H1 (cell line): ENCODE measurements around the gene HILPDA. TPM values are rescaled to one million over a fixed set of nuclear protein-coding genes. Genes with fewer than 3 reads are reported as not detected.
"Not testable (repeated sequence)": the region's sequence is repeated elsewhere in the genome, so short reads cannot be mapped to it uniquely, and the experiment has no call there.

ENCODE experiments used
- CTCF ChIA-PET: fragments of 300-600 bp; sonication (Branson Sonifier 250); formaldehyde crosslinking; loops from one replicate; lab custom pipeline; 2021; ENCODE audit not compliant: partially characterized antibody; lab: Charles Lee
- POLR2A ChIA-PET: fragments of 300-600 bp; sonication (Branson Sonifier 250); formaldehyde crosslinking; loops from one replicate; lab custom pipeline; 2021; ENCODE audit warnings: inconsistent platforms; ENCODE audit not compliant: partially characterized antibody; lab: Charles Lee
- DNase-seq, 2 experiments: peaks; one replicate each; pipeline versions ENCODE4 v3.0.0 to v3.0.0-alpha.2; 2010 to 2022; ENCODE audit warnings: low spot score in 2 of 2, low read depth in 1 of 2, mixed read lengths in 1 of 2
- FAIRE-seq: peaks from 2 replicates; lab custom pipeline; 2011; peaks lifted over from hg19 to GRCh38; lab: Jason Lieb, UNC
- H2AFZ ChIP-seq: 2 replicates; pipeline ENCODE4 v1.8.1; 2012; ENCODE audit warnings: low read length, inconsistent platforms
- H2AK5ac ChIP-seq: 2 replicates; pipeline ENCODE4 v1.6.1; 2013; ENCODE audit warnings: low read depth, low read length
- H2BK120ac ChIP-seq: replicated peaks from 2 replicates; pipeline ENCODE3; 2013; ENCODE audit warnings: low read depth, low read length, inconsistent platforms
- H2BK12ac ChIP-seq: 2 replicates; pipeline ENCODE4 v1.6.1; 2013; ENCODE audit warnings: low read depth, low read length
- H2BK15ac ChIP-seq: 2 replicates; pipeline ENCODE4 v1.6.1; 2013; ENCODE audit warnings: low read length
- H2BK20ac ChIP-seq: 2 replicates; pipeline ENCODE4 v1.6.1; 2013; ENCODE audit warnings: low read length
- H2BK5ac ChIP-seq: 2 replicates; pipeline ENCODE4 v1.6.1; 2013; ENCODE audit warnings: low read depth, low read length
- H3K14ac ChIP-seq: 2 replicates; pipeline ENCODE4 v1.6.1; 2013; ENCODE audit warnings: inconsistent platforms; ENCODE audit not compliant: insufficient read length
- H3K18ac ChIP-seq: 2 replicates; pipeline ENCODE4 v1.6.1; 2013; ENCODE audit warnings: low read length; ENCODE audit errors: extremely low read depth
- H3K23ac ChIP-seq: 2 replicates; pipeline ENCODE4 v1.6.1; 2013; ENCODE audit warnings: inconsistent platforms; ENCODE audit not compliant: insufficient read length
- H3K23me2 ChIP-seq: 2 replicates; pipeline ENCODE4 v1.6.1; 2013; ENCODE audit warnings: low read depth, low read length
- H3K27ac ChIP-seq: 2 replicates; pipeline ENCODE4 v1.6.1; 2011; ENCODE audit warnings: low read depth, low read length, inconsistent platforms
- H3K27me3 ChIP-seq, 4 experiments: replicated peaks in 1 of 4; 1 replicate in 1 of 4; 2 replicates in 3 of 4; pipeline versions ENCODE4 v1.6.1 to v1.8.1; 2011 to 2013; ENCODE audit warnings: low read length in 3 of 4, mild to moderate bottlenecking in 3 of 4, inconsistent platforms in 2 of 4, mixed read lengths in 2 of 4, moderate library complexity in 1 of 4; ENCODE audit not compliant: control insufficient read depth in 3 of 4, insufficient read depth in 3 of 4; ENCODE audit errors: extremely low read depth in 1 of 4
- H3K36me3 ChIP-seq, 4 experiments: 2 replicates each; pipeline versions ENCODE4 v1.6.1 to v1.8.1; 2011 to 2013; ENCODE audit warnings: mild to moderate bottlenecking in 4 of 4, low read length in 3 of 4, moderate library complexity in 2 of 4, control low read depth in 1 of 4, inconsistent platforms in 1 of 4; ENCODE audit not compliant: insufficient read depth in 4 of 4, control insufficient read depth in 2 of 4
- H3K4ac ChIP-seq: replicated peaks from 2 replicates; pipeline ENCODE3; 2013; ENCODE audit warnings: low read length, low read depth, mixed read lengths, inconsistent platforms; ENCODE audit not compliant: insufficient read length
- H3K4me1 ChIP-seq, 4 experiments: replicated peaks in 1 of 4; 1 replicate in 1 of 4; 2 replicates in 3 of 4; pipeline versions ENCODE4 v1.6.1 to v1.8.1; 2011 to 2013; ENCODE audit warnings: low read length in 3 of 4, inconsistent platforms in 2 of 4, mixed read lengths in 1 of 4; ENCODE audit not compliant: insufficient read depth in 4 of 4, control insufficient read depth in 3 of 4
- H3K4me2 ChIP-seq, 2 experiments: 2 replicates each; pipeline versions ENCODE4 v1.6.1 to v1.8.1; 2011 to 2013; ENCODE audit warnings: low read depth in 2 of 2, low read length in 2 of 2, control low read depth in 1 of 2, inconsistent platforms in 1 of 2, mild to moderate bottlenecking in 1 of 2; ENCODE audit not compliant: insufficient read depth in 1 of 2
- H3K4me3 ChIP-seq, 4 experiments: fragments of 200-600, 300-600 bp in 1 of 4; sonication (generic), shearing (Covaris generic), sonication (Bioruptor Twin) in 1 of 4; 2 replicates each; pipeline versions ENCODE4 v1.5.1 to v1.8.1; 2011 to 2016; ENCODE audit warnings: low read length in 4 of 4, low read depth in 3 of 4, control low read depth in 2 of 4, inconsistent platforms in 2 of 4, mild to moderate bottlenecking in 2 of 4, mixed read lengths in 1 of 4, moderate library complexity in 1 of 4; ENCODE audit not compliant: insufficient read depth in 2 of 4; ENCODE audit errors: extremely low read depth in 1 of 4
- H3K56ac ChIP-seq: replicated peaks from 2 replicates; pipeline ENCODE3; 2013; ENCODE audit warnings: low read depth, mild to moderate bottlenecking, mixed read lengths, low read length, inconsistent platforms; ENCODE audit not compliant: insufficient read length
- H3K79me1 ChIP-seq: 2 replicates; pipeline ENCODE4 v1.6.1; 2013; ENCODE audit warnings: low read depth, low read length, control low read depth
- H3K79me2 ChIP-seq, 2 experiments: 2 replicates each; pipeline versions ENCODE4 v1.6.1 to v1.8.1; 2012 to 2013; ENCODE audit warnings: low read length in 2 of 2, mild to moderate bottlenecking in 2 of 2, inconsistent platforms in 1 of 2; ENCODE audit not compliant: insufficient read depth in 2 of 2, control insufficient read depth in 1 of 2
- H3K9ac ChIP-seq, 4 experiments: replicated peaks in 1 of 4; 1 replicate in 1 of 4; 2 replicates in 3 of 4; pipeline versions ENCODE4 v1.6.1 to v1.8.1; 2011 to 2013; ENCODE audit warnings: low read depth in 3 of 4, low read length in 3 of 4, control low read depth in 2 of 4, mild to moderate bottlenecking in 2 of 4, moderate library complexity in 2 of 4, inconsistent platforms in 1 of 4; ENCODE audit errors: extremely low read depth in 1 of 4
- H3K9me3 ChIP-seq, 2 experiments: 2 replicates each; pipeline versions ENCODE4 v1.6.1 to v1.8.1; 2012 to 2013; ENCODE audit warnings: mild to moderate bottlenecking in 2 of 2, moderate library complexity in 2 of 2, control low read depth in 1 of 2, inconsistent platforms in 1 of 2, low read depth in 1 of 2, low read length in 1 of 2, mixed read lengths in 1 of 2; ENCODE audit not compliant: insufficient read depth in 2 of 2
- H4K20me1 ChIP-seq, 2 experiments: replicated peaks in 1 of 2; 2 replicates each; pipeline versions ENCODE3 to v1.8.1; 2011 to 2013; ENCODE audit warnings: inconsistent platforms in 2 of 2, low read length in 2 of 2, mild to moderate bottlenecking in 1 of 2; ENCODE audit not compliant: insufficient read depth in 2 of 2, control insufficient read depth in 1 of 2
- H4K5ac ChIP-seq: 2 replicates; pipeline ENCODE4 v1.6.1; 2013; ENCODE audit warnings: low read length, low read depth, mixed read lengths, inconsistent platforms; ENCODE audit not compliant: insufficient read length
- H4K8ac ChIP-seq: 2 replicates; pipeline ENCODE4 v1.8.0; 2013; ENCODE audit warnings: mild to moderate bottlenecking, moderate library complexity, low read length, inconsistent platforms; ENCODE audit not compliant: insufficient read depth; ENCODE audit errors: extremely low read depth
- H4K91ac ChIP-seq: replicated peaks from 2 replicates; pipeline ENCODE3; 2013; ENCODE audit warnings: low read length, mixed read lengths, inconsistent platforms; ENCODE audit not compliant: insufficient read length
- BRCA1 ChIP-seq: IDR thresholded peaks from 2 replicates; pipeline ENCODE4 v1.6.1; 2012; ENCODE audit warnings: low read depth, low read length, improper control_type of control experiment
- HDAC2 ChIP-seq, 2 experiments: fragments of 300-600 bp in 1 of 2; sonication (generic) in 1 of 2; IDR thresholded peaks; 2 replicates each; pipeline ENCODE4 v1.6.1; 2011 to 2012; ENCODE audit warnings: low read depth in 2 of 2, low read length in 2 of 2, mild to moderate bottlenecking in 2 of 2, moderate library complexity in 2 of 2, borderline replicate concordance in 1 of 2, inconsistent platforms in 1 of 2
- POLR2A ChIP-seq, 2 experiments: IDR thresholded peaks; 1 replicate in 1 of 2; 2 replicates in 1 of 2; pipeline ENCODE4 v1.6.1; 2011; ENCODE audit warnings: low read depth in 2 of 2, low read length in 2 of 2, mild to moderate bottlenecking in 2 of 2; ENCODE audit errors: control extremely low read depth in 1 of 2
- RBBP5 ChIP-seq: IDR thresholded peaks from 2 replicates; pipeline ENCODE4 v1.7.1; 2012; ENCODE audit warnings: low read depth, mild to moderate bottlenecking, inconsistent platforms, low read length, moderate library complexity, borderline replicate concordance
- TAF1 ChIP-seq: IDR thresholded peaks from 2 replicates; pipeline ENCODE4 v1.6.1; 2011; ENCODE audit warnings: mild to moderate bottlenecking, low read depth, low read length
- WGBS, 2 experiments: shearing (Covaris generic) in 1 of 2; methylation state at CpG; one replicate each; pipeline versions ENCODE4 v1.1.6 to v1.1.7; 2013 to 2015; ENCODE audit warnings: low lambda C conversion rate in 2 of 2, mixed read lengths in 2 of 2, inconsistent platforms in 1 of 2, low coverage in 1 of 2, missing lambda C conversion rate in 1 of 2; ENCODE audit not compliant: insufficient replicate concordance in 2 of 2, insufficient coverage in 1 of 2, insufficient read length in 1 of 2; ENCODE audit errors: extremely low coverage in 1 of 2, missing lambda C conversion rate in 1 of 2; 5-methylcytosine and 5-hydroxymethylcytosine counted together
- polyA plus RNA-seq, 7 experiments: library from polyadenylated mRNA; depleted of rRNA in 3 of 7; stranded (reverse) in 5 of 7; unstranded in 2 of 7; fragments of >200 nt in 5 of 7; fragments of 200-250 nt in 2 of 7; gene quantifications; 1 replicate in 5 of 7; 2 replicates in 1 of 7; 4 replicates in 1 of 7; pipeline versions ENCODE4 v1.2.1 to v1.2.3, GENCODE V29; 2011 to 2013; ENCODE audit warnings: missing spikeins in 2 of 7, mixed read lengths in 2 of 7
- total RNA-seq: library from RNA; stranded (reverse); fragmentation: NEBNext Ultra II Directional; extraction: Animal tissue kit (Norgen Biotek cat#: 25700); gene quantifications from 2 replicates; pipeline ENCODE4 v1.2.1, GENCODE V29; 2021
- TF ChIP-seq, protein P1 (sequence below): IDR thresholded peaks from 2 replicates; pipeline ENCODE4 v1.6.1; 2012; ENCODE audit warnings: low read length, inconsistent platforms
- TF ChIP-seq, protein P2 (sequence below): IDR thresholded peaks from 2 replicates; pipeline ENCODE4 v1.6.1; 2012; ENCODE audit warnings: inconsistent platforms

HILPDA gene
- total and polyA plus RNA-seq, 2 of the 8 experiments (the other 6 are each of a cell fraction or from before 2014, with no cell fraction given) = 35.6 to 80.0 TPM

- H3K14ac ChIP-seq, H3K79me1 ChIP-seq, H2BK20ac ChIP-seq, H4K20me1 ChIP-seq, H3K4me1 ChIP-seq, H4K91ac ChIP-seq, FAIRE-seq, H3K27me3 ChIP-seq, H2BK15ac ChIP-seq, H3K9me3 ChIP-seq, H3K4ac ChIP-seq, H3K23ac ChIP-seq, H2AK5ac ChIP-seq, H2BK5ac ChIP-seq, H2BK120ac ChIP-seq, H3K23me2 ChIP-seq, H3K56ac ChIP-seq: not testable (repeated sequence)
- H3K27ac ChIP-seq = peak within 1 kb of the TSS; percentile 94
- 1% methylated on average over 55 of the region's 62 CpGs; no CpG with 5 or more reads in 1 of the 2 experiments for WGBS, 2 experiments
- ChIA-PET CTCF (interaction anchor here (0.7 to 6.1 kb wide), 6 partner anchors 9 to 88 kb away, joined by 3 to 74 read pairs (median 6); no protein-coding TSS in a partner anchor), POLR2A (interaction anchor here (0.6 to 1.9 kb wide), 8 partner anchors 15 to 386 kb away, joined by 3 to 4 read pairs (median 3); partner anchors contain the start of gene ATP6V1F)
- peak within 1 kb of the TSS; percentile 81 for H4K8ac ChIP-seq
- H3K36me3 ChIP-seq = peaks cover 0 to 24% (median 7%) of the 10 kb centered on the region in 4 experiments; a peak in 5 of 8 replicates
- 0 out of 2 replicates have a peak within 1 kb of the TSS, but pooled peaks have one; percentile 17 for H2BK12ac ChIP-seq
- H3K18ac ChIP-seq = peak within 1 kb of the TSS; percentile 71
- DNase-seq = peak; percentile 84 to 93
- peak within 1 kb of the TSS; percentile 76 to 87 (median 79) for H3K4me3 ChIP-seq
- H3K79me2 ChIP-seq = peaks cover 0 to 24% of the 10 kb centered on the region in 2 experiments; a peak in 2 of 4 replicates
- H3K4me2 ChIP-seq = peak within 1 kb of the TSS; percentile 84 to 85
- peak within 1 kb of the TSS; percentile 33 for H4K5ac ChIP-seq
- peak within 1 kb of the TSS; percentile 98 for H2AFZ ChIP-seq
- H3K9ac ChIP-seq = peak within 1 kb of the TSS; percentile 82 to 94 (median 89)
- TF ChIP-seq, protein P1, sequence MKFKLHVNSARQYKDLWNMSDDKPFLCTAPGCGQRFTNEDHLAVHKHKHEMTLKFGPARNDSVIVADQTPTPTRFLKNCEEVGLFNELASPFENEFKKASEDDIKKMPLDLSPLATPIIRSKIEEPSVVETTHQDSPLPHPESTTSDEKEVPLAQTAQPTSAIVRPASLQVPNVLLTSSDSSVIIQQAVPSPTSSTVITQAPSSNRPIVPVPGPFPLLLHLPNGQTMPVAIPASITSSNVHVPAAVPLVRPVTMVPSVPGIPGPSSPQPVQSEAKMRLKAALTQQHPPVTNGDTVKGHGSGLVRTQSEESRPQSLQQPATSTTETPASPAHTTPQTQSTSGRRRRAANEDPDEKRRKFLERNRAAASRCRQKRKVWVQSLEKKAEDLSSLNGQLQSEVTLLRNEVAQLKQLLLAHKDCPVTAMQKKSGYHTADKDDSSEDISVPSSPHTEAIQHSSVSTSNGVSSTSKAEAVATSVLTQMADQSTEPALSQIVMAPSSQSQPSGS = peak; percentile 68; the same call in 1 of the 2 replicates
- peak; percentile 79 for TF ChIP-seq TAF1
- TF ChIP-seq POLR2A (IDR thresholded peaks at IDR 0.05; ENCODE audit: control extremely low read depth in 1 of 2, low read depth in 2 of 2, low read length in 2 of 2) = peak; percentile 60 to 75
- TF ChIP-seq, protein P2, sequence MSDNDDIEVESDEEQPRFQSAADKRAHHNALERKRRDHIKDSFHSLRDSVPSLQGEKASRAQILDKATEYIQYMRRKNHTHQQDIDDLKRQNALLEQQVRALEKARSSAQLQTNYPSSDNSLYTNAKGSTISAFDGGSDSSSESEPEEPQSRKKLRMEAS = peak; percentile 90
- TF ChIP-seq BRCA1 = peak; percentile 65; the same call in 1 of the 2 replicates
- TF ChIP-seq HDAC2 (IDR thresholded peaks at IDR 0.05; ENCODE audit: borderline replicate concordance in 1 of 2, low read depth in 2 of 2, low read length in 2 of 2) = 0 out of 4 replicates have a peak, but pooled peaks of 1 of the 2 experiments have one; percentile 54
- peak; percentile 69; the same call in 1 of the 2 replicates for TF ChIP-seq RBBP5
Measured at GRCh38 chr7:128476402-128477335, 21.0 kb downstream of the HILPDA start, which contains the start of gene METTL2B. Gene METTL2B (plus strand): TSS chr7:128476748. CDS start chr7:128476766, 18 bp downstream.
